Glutamatergic neuron (in vitro differentiated cells): Measurements from ENCODE around the gene EDA2R. TPM values are rescaled to one million over a fixed set of nuclear protein-coding genes. Genes with fewer than 3 reads are reported as not detected.

Source experiments
- DNase-seq: peaks from one replicate; pipeline ENCODE4 v3.0.0; 2022
- H3K27ac Mint-ChIP-seq: one replicate; pipeline ENCODE4 v1.8.0; 2020; ENCODE audit warnings: mild to moderate bottlenecking, mixed read lengths, inconsistent platforms; ENCODE audit not compliant: unreplicated experiment
- H3K27me3 Mint-ChIP-seq: one replicate; pipeline ENCODE4 v1.8.0; 2020; ENCODE audit warnings: mild to moderate bottlenecking, moderate library complexity, mixed read lengths, inconsistent platforms; ENCODE audit not compliant: unreplicated experiment
- H3K36me3 Mint-ChIP-seq: one replicate; pipeline ENCODE4 v1.8.0; 2020; ENCODE audit warnings: mild to moderate bottlenecking, mixed read lengths, inconsistent platforms; ENCODE audit not compliant: unreplicated experiment
- H3K4me1 Mint-ChIP-seq: one replicate; pipeline ENCODE4 v1.8.0; 2020; ENCODE audit warnings: mild to moderate bottlenecking, low read depth, mixed read lengths, inconsistent platforms; ENCODE audit not compliant: unreplicated experiment
- H3K4me3 Mint-ChIP-seq: one replicate; pipeline ENCODE4 v1.8.0; 2020; ENCODE audit warnings: mild to moderate bottlenecking, mixed read lengths, inconsistent platforms; ENCODE audit not compliant: unreplicated experiment
- H3K9me3 Mint-ChIP-seq: one replicate; pipeline ENCODE4 v1.8.0; 2020; ENCODE audit warnings: mild to moderate bottlenecking, moderate library complexity, mixed read lengths, inconsistent platforms; ENCODE audit not compliant: unreplicated experiment
- CTCF ChIP-seq: fragments of 200-600 bp; sonication (generic); IDR thresholded peaks from one replicate; pipeline ENCODE4 v1.5.0; 2021; ENCODE audit not compliant: partially characterized antibody, unreplicated experiment
- total RNA-seq: library from RNA; stranded (reverse); fragmentation: NEBNext Ultra II Directional; extraction: Animal tissue kit (Norgen Biotek cat#: 25700); gene quantifications from one replicate; pipeline ENCODE4 v1.2.1, GENCODE V29; 2021; ENCODE audit not compliant: unreplicated experiment

EDA2R gene
- total RNA-seq, 1 donor from 2014 or later = 6.3 TPM

- no peak for TF ChIP-seq CTCF
- H3K27me3 Mint-ChIP-seq = peaks cover 2% of the 10 kb centered on the region
- H3K4me1 Mint-ChIP-seq = no peaks in the 10 kb centered on the region
- H3K4me3 Mint-ChIP-seq = no peak overlapping the region
- H3K27ac Mint-ChIP-seq = no peak overlapping the region
- no peak for DNase-seq
- no peaks in the 10 kb centered on the region for H3K36me3 Mint-ChIP-seq
- H3K9me3 Mint-ChIP-seq = no peaks in the 10 kb centered on the region
These were observed 37.4 kb downstream of the EDA2R start for GRCh38 chrX:66601522-66601921.

GRCh38 chrX:66579219-66579618 is 59.7 kb downstream of the EDA2R start:
- Mint-ChIP-seq H3K36me3 (no peaks in the 10 kb centered on the region), H3K4me1 (no peaks in the 10 kb centered on the region), H3K4me3 (no peak overlapping the region), H3K9me3 (peaks cover 2% of the 10 kb centered on the region), H3K27ac (no peak overlapping the region), H3K27me3 (no peaks in the 10 kb centered on the region)
- TF ChIP-seq CTCF = no peak
- no peak for DNase-seq

GRCh38 chrX:66553973-66554372 is 84.9 kb downstream of the EDA2R start:
- Mint-ChIP-seq H3K36me3 (no peaks in the 10 kb centered on the region), H3K4me1 (no peaks in the 10 kb centered on the region), H3K27me3 (peaks cover 2% of the 10 kb centered on the region), H3K4me3 (no peak overlapping the region), H3K9me3 (no peaks in the 10 kb centered on the region), H3K27ac (no peak overlapping the region)
- no peak for DNase-seq
- no peak for TF ChIP-seq CTCF

- H3K4me3 Mint-ChIP-seq = no peak overlapping the region
- no peaks in the 10 kb centered on the region for H3K36me3 Mint-ChIP-seq
- H3K27ac Mint-ChIP-seq = no peak overlapping the region
- no peaks in the 10 kb centered on the region for H3K4me1 Mint-ChIP-seq
- no peaks in the 10 kb centered on the region for H3K9me3 Mint-ChIP-seq
- no peak for TF ChIP-seq CTCF
- no peak for DNase-seq
- no peaks in the 10 kb centered on the region for H3K27me3 Mint-ChIP-seq
These were observed 91.0 kb downstream of the EDA2R start for GRCh38 chrX:66547847-66548369.
